PFSK-1 (cell line): Measurements from ENCODE around the gene KIAA1755.

ENCODE experiments used
- FOXP2 ChIP-seq: optimal IDR thresholded peaks from 2 replicates; pipeline ENCODE3; 2011; ENCODE audit warnings: borderline replicate concordance, control low read depth, inconsistent platforms; ENCODE audit not compliant: insufficient read depth; ENCODE audit errors: extremely low read length, extremely low read depth
- POLR2AphosphoS5 ChIP-seq: IDR thresholded peaks from 2 replicates; pipeline ENCODE4 v1.6.1; 2012; ENCODE audit warnings: low read depth, mild to moderate bottlenecking, control low read depth, low read length, moderate library complexity
- REST ChIP-seq, 2 experiments: IDR thresholded peaks; 2 replicates each; pipeline versions ENCODE4 v1.6.1 to v1.8.0; 2011 to 2012; ENCODE audit warnings: low read depth in 2 of 2, low read length in 2 of 2, control low read depth in 1 of 2, inconsistent platforms in 1 of 2, mild to moderate bottlenecking in 1 of 2, moderate library complexity in 1 of 2; ENCODE audit not compliant: insufficient read depth in 1 of 2
- SIN3A ChIP-seq: IDR thresholded peaks from 2 replicates; pipeline ENCODE4 v1.6.1; 2012; ENCODE audit warnings: mild to moderate bottlenecking, low read length, moderate library complexity, borderline replicate concordance; ENCODE audit not compliant: insufficient read depth
- TAF1 ChIP-seq: IDR thresholded peaks from 2 replicates; pipeline ENCODE4 v1.6.1; 2012; ENCODE audit warnings: low read length, control low read depth, borderline replicate concordance; ENCODE audit not compliant: insufficient read depth

GRCh38 chr20:38179846-38180245 is 80.7 kb downstream of the KIAA1755 start:
- no peak for TF ChIP-seq FOXP2
- no peak for TF ChIP-seq POLR2AphosphoS5
- TF ChIP-seq TAF1, result no peak
- TF ChIP-seq SIN3A, result no peak
- no peak for TF ChIP-seq REST (IDR thresholded peaks at IDR 0.05; ENCODE audit: insufficient read depth in 1 of 2, low read depth in 2 of 2, low read length in 2 of 2)
